Activated CD4-positive, alpha-beta T cell treated with anti-CD3 and anti-CD28 coated beads, Interleukin-2, amount 10 ng/mL, durations not matched to agents 7 days and 5 days (primary cell): ENCODE measurements around the gene RTP5. TPM values are rescaled to one million over a fixed set of nuclear protein-coding genes. Genes with fewer than 3 reads are reported as not detected.
"Not testable (repeated sequence)": the region's sequence is repeated elsewhere in the genome, so short reads cannot be mapped to it uniquely, and the experiment has no call there.

Experiments
- CTCF ChIA-PET: fragments of 350-600 bp; sonication (Branson Sonifier 250); formaldehyde crosslinking; loops from one replicate; lab custom pipeline; 2021; ENCODE audit warnings: antibody characterized with exemption; lab: Charles Lee
- POLR2A ChIA-PET: fragments of 350-600 bp; sonication (Branson Sonifier 250); formaldehyde crosslinking; loops from one replicate; lab custom pipeline; 2021; ENCODE audit warnings: antibody characterized with exemption; lab: Charles Lee
- DNase-seq: peaks from one replicate; pipeline ENCODE4 v3.0.0-alpha.2; 2020
- H3K27ac Mint-ChIP-seq: one replicate; pipeline ENCODE4 v1.8.0; 2021; ENCODE audit warnings: mild to moderate bottlenecking, moderate library complexity, mixed read lengths
- H3K27me3 Mint-ChIP-seq: one replicate; pipeline ENCODE4 v1.8.0; 2021; ENCODE audit warnings: mixed read lengths
- H3K36me3 Mint-ChIP-seq: one replicate; pipeline ENCODE4 v1.8.0; 2021; ENCODE audit warnings: low read depth, mixed read lengths
- H3K4me1 Mint-ChIP-seq: one replicate; pipeline ENCODE4 v1.8.0; 2021; ENCODE audit warnings: mixed read lengths
- H3K4me3 Mint-ChIP-seq: one replicate; pipeline ENCODE4 v1.8.0; 2021; ENCODE audit warnings: mild to moderate bottlenecking, moderate library complexity, mixed read lengths
- H3K9me3 Mint-ChIP-seq: one replicate; pipeline ENCODE4 v1.8.0; 2021; ENCODE audit warnings: mixed read lengths
- total RNA-seq, 2 experiments: library from RNA; stranded (reverse); gene quantifications; one replicate each; pipeline ENCODE4 v1.2.3, GENCODE V29; 2021

Gene RTP5
- not detected for total RNA-seq

- H3K27me3 Mint-ChIP-seq: peaks cover 25% of the 10 kb centered on the region
- CTCF ChIA-PET: interaction anchor here (0.6 to 2.7 kb wide), 5 partner anchors 9 to 223 kb away, joined by 3 to 19 read pairs (median 3); partner anchors contain the start of gene PDCD1
- H3K36me3 Mint-ChIP-seq: peaks cover 2% of the 10 kb centered on the region
- H3K4me1 Mint-ChIP-seq: peaks cover 44% of the 10 kb centered on the region
- peaks cover 8% of the 10 kb centered on the region for H3K9me3 Mint-ChIP-seq
- POLR2A ChIA-PET: no interaction called here
- DNase-seq: no peak
- H3K27ac Mint-ChIP-seq: no peak within 1 kb of the TSS
- no peak within 1 kb of the TSS for H3K4me3 Mint-ChIP-seq
Measured at GRCh38 chr2:241869087-241869961, at the start of gene RTP5. RTP5 (plus strand) TSS chr2:241869729; CDS start chr2:241869757, 28 bp downstream.

- H3K4me3 Mint-ChIP-seq, CTCF ChIA-PET, H3K36me3 Mint-ChIP-seq, DNase-seq, POLR2A ChIA-PET, H3K27me3 Mint-ChIP-seq, H3K27ac Mint-ChIP-seq: not testable (repeated sequence)
- peaks cover 16% of the 10 kb centered on the region for H3K9me3 Mint-ChIP-seq
- peaks cover 18% of the 10 kb centered on the region for H3K4me1 Mint-ChIP-seq
Measured at GRCh38 chr2:241819947-241820624, 49.4 kb upstream of the RTP5 start.

GRCh38 chr2:241820625-241821384, 48.7 kb upstream of the RTP5 start:
- Mint-ChIP-seq H3K4me3 (no peak overlapping the region), H3K36me3 (peaks cover 8% of the 10 kb centered on the region), H3K9me3 (peaks cover 20% of the 10 kb centered on the region), H3K27ac (no peak overlapping the region), H3K4me1 (peaks cover 18% of the 10 kb centered on the region), H3K27me3 (peaks cover 4% of the 10 kb centered on the region)
- no peak for DNase-seq
- POLR2A ChIA-PET: no interaction called here
- CTCF ChIA-PET: no interaction called here

- CTCF ChIA-PET: no interaction called here
Measured at GRCh38 chr2:241821460-241822263, 47.9 kb upstream of the RTP5 start.

GRCh38 chr2:241822264-241822623, 47.3 kb upstream of the RTP5 start:
- ChIA-PET CTCF (no interaction called here), POLR2A (interaction anchor here (0.6 kb wide), 1 partner anchor 17 kb away, joined by 3 read pairs; no protein-coding TSS in a partner anchor)
- H3K36me3 Mint-ChIP-seq: peaks cover 8% of the 10 kb centered on the region
- H3K27me3 Mint-ChIP-seq: peaks cover 4% of the 10 kb centered on the region
- H3K4me1 Mint-ChIP-seq: peaks cover 17% of the 10 kb centered on the region
- H3K9me3 Mint-ChIP-seq: peaks cover 24% of the 10 kb centered on the region
- H3K4me3 Mint-ChIP-seq: no peak overlapping the region
- no peak for DNase-seq
- H3K27ac Mint-ChIP-seq: no peak overlapping the region

More at GRCh38 chr2:241821460-241822263, 47.9 kb upstream of the RTP5 start:
- peaks cover 8% of the 10 kb centered on the region for H3K36me3 Mint-ChIP-seq
- no peak overlapping the region for H3K4me3 Mint-ChIP-seq
- POLR2A ChIA-PET: no interaction called here
- no peak for DNase-seq
- no peak overlapping the region for H3K27ac Mint-ChIP-seq
- H3K4me1 Mint-ChIP-seq: peaks cover 18% of the 10 kb centered on the region
- H3K9me3 Mint-ChIP-seq: peaks cover 22% of the 10 kb centered on the region
- peaks cover 4% of the 10 kb centered on the region for H3K27me3 Mint-ChIP-seq

GRCh38 chr2:241823531-241824437, 45.7 kb upstream of the RTP5 start:
- CTCF ChIA-PET, H3K27me3 Mint-ChIP-seq, POLR2A ChIA-PET, DNase-seq: not testable (repeated sequence)
- peak overlapping the region; percentile 34 for H3K4me3 Mint-ChIP-seq
- peaks cover 32% of the 10 kb centered on the region for H3K9me3 Mint-ChIP-seq
- peak overlapping the region; percentile 87 for H3K27ac Mint-ChIP-seq
- H3K36me3 Mint-ChIP-seq: peaks cover 11% of the 10 kb centered on the region
- peaks cover 12% of the 10 kb centered on the region for H3K4me1 Mint-ChIP-seq

- peaks cover 34% of the 10 kb centered on the region for H3K9me3 Mint-ChIP-seq
- peaks cover 23% of the 10 kb centered on the region for H3K27me3 Mint-ChIP-seq
- H3K4me1 Mint-ChIP-seq: peaks cover 7% of the 10 kb centered on the region
- no peak overlapping the region for H3K4me3 Mint-ChIP-seq
- H3K27ac Mint-ChIP-seq: no peak overlapping the region
- CTCF ChIA-PET: interaction anchor here (1.2 kb wide), 1 partner anchor 33 kb away, joined by 4 read pairs; no protein-coding TSS in a partner anchor
- POLR2A ChIA-PET: no interaction called here
- DNase-seq: no peak
- H3K36me3 Mint-ChIP-seq: peaks cover 11% of the 10 kb centered on the region
Measured at GRCh38 chr2:241827394-241827793, 42.1 kb upstream of the RTP5 start.

- Mint-ChIP-seq H3K27ac (no peak overlapping the region), H3K27me3 (peaks cover 45% of the 10 kb centered on the region), H3K36me3 (peaks cover under 1% of the 10 kb centered on the region), H3K4me1 (peaks cover 7% of the 10 kb centered on the region), H3K9me3 (peaks cover 2% of the 10 kb centered on the region), H3K4me3 (no peak overlapping the region)
- ChIA-PET CTCF (interaction anchor here (0.5 kb wide), 1 partner anchor 15 kb away, joined by 4 read pairs; no protein-coding TSS in a partner anchor), POLR2A (no interaction called here)
- no peak for DNase-seq
Measured at GRCh38 chr2:241833101-241833663, 36.3 kb upstream of the RTP5 start.

- H3K4me1 Mint-ChIP-seq, H3K27ac Mint-ChIP-seq, H3K4me3 Mint-ChIP-seq: not testable (repeated sequence)
Measured at GRCh38 chr2:241833756-241834526, 35.6 kb upstream of the RTP5 start.

GRCh38 chr2:241834527-241835210, 34.9 kb upstream of the RTP5 start:
- no peak for DNase-seq
- Mint-ChIP-seq H3K27ac (no peak overlapping the region), H3K4me1 (peaks cover 7% of the 10 kb centered on the region), H3K27me3 (peaks cover 50% of the 10 kb centered on the region), H3K4me3 (no peak overlapping the region), H3K36me3 (no peaks in the 10 kb centered on the region), H3K9me3 (peaks cover 2% of the 10 kb centered on the region)
- ChIA-PET CTCF (interaction anchor here (0.5 to 2.3 kb wide), 4 partner anchors 25 to 490 kb away, joined by 3 to 6 read pairs (median 4); partner anchors contain the start of gene PDCD1), POLR2A (no interaction called here)

More at GRCh38 chr2:241833756-241834526, 35.6 kb upstream of the RTP5 start:
- H3K36me3 Mint-ChIP-seq, POLR2A ChIA-PET, H3K9me3 Mint-ChIP-seq, DNase-seq: not testable (repeated sequence)
- H3K27me3 Mint-ChIP-seq: peaks cover 48% of the 10 kb centered on the region
- CTCF ChIA-PET: interaction anchor here (0.5 to 0.9 kb wide), 2 partner anchors 45 to 489 kb away, joined by 3 to 5 read pairs; no protein-coding TSS in a partner anchor
